Activated CD4-positive, alpha-beta T cell treated with anti-CD3 and anti-CD28 coated beads for 48 hours (primary cell): ENCODE data around the gene MYCBP.
"Not testable (repeated sequence)": the region's sequence is repeated elsewhere in the genome, so short reads cannot be mapped to it uniquely, and the experiment has no call there.

Experiments used
- DNase-seq: peaks from one replicate; pipeline ENCODE4 v3.0.0-alpha.2; 2020

Gene MYCBP

GRCh38 chr1:38873027-38873969 lies at the start of gene MYCBP:
TSS of gene MYCBP (minus strand) at chr1:38873348. CDS start at chr1:38873305, 43 bp downstream.
- DNase-seq = peak; percentile 97

GRCh38 chr1:38919130-38919529 lies 46.0 kb upstream of the MYCBP start:
- no peak for DNase-seq

- DNase-seq = no peak
Measured at GRCh38 chr1:38918568-38918967, 45.4 kb upstream of the MYCBP start.

- DNase-seq = no peak
Measured at GRCh38 chr1:38917772-38918171, 44.6 kb upstream of the MYCBP start.

- no peak for DNase-seq
Measured at GRCh38 chr1:38917337-38917736, 44.2 kb upstream of the MYCBP start.

GRCh38 chr1:38915352-38915948 lies 42.3 kb upstream of the MYCBP start:
- DNase-seq = peak; percentile 54

GRCh38 chr1:38914908-38915307 lies 41.8 kb upstream of the MYCBP start:
- not testable (repeated sequence) for DNase-seq

GRCh38 chr1:38908821-38909220 lies 35.7 kb upstream of the MYCBP start:
- DNase-seq = no peak

- no peak for DNase-seq
Measured at GRCh38 chr1:38905985-38906384, 32.8 kb upstream of the MYCBP start.

- DNase-seq = no peak
Measured at GRCh38 chr1:38899560-38899959, 26.4 kb upstream of the MYCBP start.

- no peak for DNase-seq
Measured at GRCh38 chr1:38898653-38899230, 25.6 kb upstream of the MYCBP start.

GRCh38 chr1:38896169-38896568 lies 23.0 kb upstream of the MYCBP start:
- no peak for DNase-seq

- no peak for DNase-seq
Measured at GRCh38 chr1:38892976-38893375, 19.8 kb upstream of the MYCBP start.

- DNase-seq = peak; percentile 15
Measured at GRCh38 chr1:38891753-38892152, 18.6 kb upstream of the MYCBP start.

- DNase-seq = no peak
Measured at GRCh38 chr1:38889589-38889988, 16.4 kb upstream of the MYCBP start.

- DNase-seq = no peak
Measured at GRCh38 chr1:38888423-38889333, 15.5 kb upstream of the MYCBP start.

- DNase-seq = no peak
Measured at GRCh38 chr1:38885092-38885491, 11.9 kb upstream of the MYCBP start.

GRCh38 chr1:38881487-38881886 lies 8.3 kb upstream of the MYCBP start, which contains the start of gene GJA9:
TSS of gene GJA9 (minus strand) at chr1:38881587. CDS start at chr1:38876098, 5,489 bp downstream.
- no peak for DNase-seq

- no peak for DNase-seq
Measured at GRCh38 chr1:38875811-38876210, 2.7 kb upstream of the MYCBP start.

- DNase-seq = peak; percentile 50
Measured at GRCh38 chr1:38872401-38873026, 634 bp downstream of the MYCBP start.

GRCh38 chr1:38870996-38871395 lies 2.2 kb downstream of the MYCBP start:
- no peak for DNase-seq

GRCh38 chr1:38867208-38867607 lies 5.9 kb downstream of the MYCBP start:
- DNase-seq = no peak
